GM18499 (cell line): Measurements from ENCODE around the gene PCDHB1.
"Not testable (repeated sequence)": the region's sequence is repeated elsewhere in the genome, so short reads cannot be mapped to it uniquely, and the experiment has no call there.

Experiments used
- ATAC-seq: cut with Tn5 transposase; IDR thresholded peaks from one replicate; pipeline ENCODE4 v1.9.1; 2021; ENCODE audit warnings: moderate number of reproducible peaks; ENCODE audit not compliant: insufficient read depth, unreplicated experiment

PCDHB1 gene

DNA sequence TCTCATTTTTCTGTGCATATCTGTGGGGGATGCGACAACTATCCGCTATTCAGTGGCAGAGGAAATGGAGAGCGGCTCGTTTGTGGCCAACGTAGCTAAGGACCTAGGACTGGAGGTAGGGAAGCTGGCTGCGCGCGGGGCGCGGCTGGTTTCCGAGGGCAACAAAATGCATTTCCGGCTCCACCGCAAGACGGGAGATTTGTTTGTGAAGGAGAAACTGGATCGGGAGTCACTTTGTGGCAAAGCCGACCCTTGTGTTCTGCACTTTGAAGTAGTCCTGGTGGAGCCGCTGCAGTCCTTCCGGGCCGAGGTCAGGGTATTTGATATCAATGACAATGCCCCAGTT lies 320 bp downstream of the PCDHB1 start:
- no peak for ATAC-seq

- ATAC-seq, result no peak
Observed at GRCh38 chr5:141077826-141078225, 26.7 kb downstream of the PCDHB1 start.

GRCh38 chr5:141082228-141082627 lies 31.1 kb downstream of the PCDHB1 start:
- no peak for ATAC-seq

DNA sequence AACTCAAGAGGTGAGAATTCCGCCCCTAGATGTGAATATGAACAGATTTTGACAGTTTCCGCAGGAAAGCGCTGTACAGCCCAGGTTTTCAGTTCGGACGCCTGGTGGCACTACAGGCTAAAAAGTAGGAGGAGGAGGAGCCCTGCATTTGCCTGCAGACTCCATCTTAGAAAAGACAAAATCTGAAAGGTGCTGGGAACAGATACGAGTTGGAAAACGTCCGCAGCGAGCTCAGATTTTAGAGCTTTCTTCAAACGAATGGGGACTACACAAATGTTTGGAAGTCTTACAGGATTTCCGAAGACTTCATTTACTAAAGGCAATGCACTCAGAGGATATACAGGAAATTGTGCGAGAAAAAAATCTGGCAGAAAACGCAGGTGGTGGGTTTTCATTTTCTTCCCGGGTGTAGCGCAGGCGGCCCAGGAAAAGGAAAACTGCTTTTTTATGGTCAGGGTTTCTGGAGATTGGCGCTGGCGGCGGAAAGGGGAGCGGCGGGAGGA lies 33.4 kb downstream of the PCDHB1 start:
- no peak for ATAC-seq

DNA sequence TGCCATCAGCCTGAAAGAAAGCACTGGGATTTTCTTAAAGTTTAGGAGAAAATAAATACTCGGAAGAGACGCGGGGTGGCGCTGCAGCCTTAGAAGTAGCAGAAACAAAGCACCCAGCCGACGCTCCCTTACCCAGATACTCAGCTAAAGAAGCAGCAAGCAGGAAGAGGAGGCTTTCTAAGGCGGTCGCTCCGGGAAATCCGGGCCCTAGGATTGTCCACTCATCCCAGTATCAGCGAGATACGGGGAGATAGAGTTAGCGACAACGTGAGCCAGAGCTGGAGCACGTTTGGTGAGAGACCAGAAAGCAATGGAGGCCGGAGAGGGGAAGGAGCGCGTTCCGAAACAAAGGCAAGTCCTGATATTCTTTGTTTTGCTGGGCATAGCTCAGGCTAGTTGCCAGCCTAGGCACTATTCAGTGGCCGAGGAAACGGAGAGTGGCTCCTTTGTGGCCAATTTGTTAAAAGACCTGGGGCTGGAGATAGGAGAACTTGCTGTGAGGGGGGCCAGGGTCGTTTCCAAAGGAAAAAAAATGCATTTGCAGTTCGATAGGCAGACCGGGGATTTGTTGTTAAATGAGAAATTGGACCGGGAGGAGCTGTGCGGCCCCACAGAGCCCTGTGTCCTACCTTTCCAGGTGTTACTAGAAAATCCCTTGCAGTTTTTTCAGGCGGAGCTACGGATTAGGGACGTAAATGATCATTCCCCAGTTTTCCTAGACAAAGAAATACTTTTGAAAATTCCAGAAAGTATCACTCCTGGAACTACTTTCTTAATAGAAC lies 43.5 kb downstream of the PCDHB1 start, which contains the start of gene PCDHB2:
TSS of gene PCDHB2 (plus strand) at position 135 of the 782 bp plus-strand sequence. CDS start at position 311, 176 bp downstream.
- ATAC-seq, result no peak

DNA sequence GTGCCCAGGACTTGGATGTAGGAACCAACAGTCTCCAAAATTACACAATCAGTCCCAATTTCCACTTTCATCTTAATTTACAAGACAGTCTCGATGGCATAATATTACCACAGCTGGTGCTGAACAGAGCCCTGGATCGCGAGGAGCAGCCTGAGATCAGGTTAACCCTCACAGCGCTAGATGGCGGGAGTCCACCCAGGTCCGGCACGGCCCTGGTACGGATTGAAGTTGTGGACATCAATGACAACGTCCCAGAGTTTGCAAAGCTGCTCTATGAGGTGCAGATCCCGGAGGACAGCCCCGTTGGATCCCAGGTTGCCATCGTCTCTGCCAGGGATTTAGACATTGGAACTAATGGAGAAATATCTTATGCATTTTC lies 44.1 kb downstream of the PCDHB1 start:
- no peak for ATAC-seq

DNA sequence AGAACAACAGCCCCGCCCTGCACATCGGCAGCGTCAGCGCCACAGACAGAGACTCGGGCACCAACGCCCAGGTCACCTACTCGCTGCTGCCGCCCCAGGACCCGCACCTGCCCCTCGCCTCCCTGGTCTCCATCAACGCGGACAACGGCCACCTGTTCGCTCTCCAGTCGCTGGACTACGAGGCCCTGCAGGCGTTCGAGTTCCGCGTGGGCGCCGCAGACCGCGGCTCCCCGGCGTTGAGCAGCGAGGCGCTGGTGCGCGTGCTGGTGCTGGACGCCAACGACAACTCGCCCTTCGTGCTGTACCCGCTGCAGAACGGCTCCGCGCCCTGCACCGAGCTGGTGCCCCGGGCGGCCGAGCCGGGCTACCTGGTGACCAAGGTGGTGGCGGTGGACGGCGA lies 45.0 kb downstream of the PCDHB1 start:
- ATAC-seq, result not testable (repeated sequence)

- not testable (repeated sequence) for ATAC-seq
Observed at GRCh38 chr5:141096586-141096985, 45.4 kb downstream of the PCDHB1 start.

DNA sequence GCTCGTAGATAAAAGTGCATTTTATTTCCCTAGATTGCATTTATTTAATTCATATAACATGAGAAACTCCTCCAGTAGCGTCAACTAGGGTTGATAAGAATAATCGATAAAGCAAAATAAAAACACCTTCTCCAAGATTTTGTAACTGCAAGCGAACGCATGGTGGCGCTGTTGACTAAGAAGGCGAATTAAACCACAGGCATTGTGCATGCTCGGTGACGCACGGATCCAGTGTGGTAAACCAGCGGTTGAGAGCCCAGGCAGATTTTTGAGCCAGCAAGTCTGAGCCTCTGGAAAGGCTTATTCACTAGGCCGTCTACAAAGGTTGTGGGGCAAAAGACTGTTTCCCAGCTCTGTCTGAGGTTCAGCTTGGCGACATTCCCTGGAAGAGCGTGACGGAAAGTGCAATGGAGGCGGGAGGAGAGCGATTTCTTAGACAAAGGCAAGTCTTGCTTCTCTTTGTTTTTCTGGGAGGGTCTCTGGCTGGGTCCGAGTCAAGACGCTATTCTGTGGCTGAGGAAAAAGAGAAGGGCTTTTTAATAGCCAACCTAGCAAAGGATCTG lies 49.1 kb downstream of the PCDHB1 start, which contains the start of gene PCDHB3:
TSS of gene PCDHB3 (plus strand) at position 231 of the 563 bp plus-strand sequence. CDS start at position 408, 177 bp downstream.
- ATAC-seq, result no peak

GRCh38 chr5:141101059-141101458 lies 49.9 kb downstream of the PCDHB1 start:
- no peak for ATAC-seq

DNA sequence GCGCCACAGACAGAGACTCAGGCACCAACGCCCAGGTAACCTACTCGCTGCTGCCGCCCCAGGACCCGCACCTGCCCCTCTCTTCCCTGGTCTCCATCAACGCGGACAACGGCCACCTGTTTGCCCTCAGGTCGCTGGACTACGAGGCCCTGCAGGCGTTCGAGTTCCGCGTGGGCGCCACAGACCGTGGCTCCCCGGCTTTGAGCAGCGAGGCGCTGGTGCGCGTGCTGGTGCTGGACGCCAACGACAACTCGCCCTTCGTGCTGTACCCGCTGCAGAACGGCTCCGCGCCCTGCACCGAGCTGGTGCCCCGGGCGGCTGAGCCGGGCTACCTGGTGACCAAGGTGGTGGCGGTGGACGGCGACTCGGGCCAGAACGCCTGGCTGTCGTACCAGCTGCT lies 50.9 kb downstream of the PCDHB1 start:
- ATAC-seq, result not testable (repeated sequence)

GRCh38 chr5:141102471-141102870 lies 51.3 kb downstream of the PCDHB1 start:
- ATAC-seq, result not testable (repeated sequence)

- no peak for ATAC-seq
Observed at GRCh38 chr5:141105350-141105749, 54.2 kb downstream of the PCDHB1 start.
